SU-DHL-6 (cell line): ENCODE results near the gene IFIT3.
"Not testable (repeated sequence)": the region's sequence is repeated elsewhere in the genome, so short reads cannot be mapped to it uniquely, and the experiment has no call there.

Experiments used
- CTCF ChIP-seq: fragments of 200-600 bp; sonication (generic); IDR thresholded peaks from one replicate; pipeline ENCODE4 v1.5.1; 2017; ENCODE audit warnings: antibody characterized with exemption, mild to moderate bottlenecking, low read length, moderate library complexity; ENCODE audit not compliant: insufficient read depth, poor library complexity, severe bottlenecking
- EZH2phosphoT487 ChIP-seq: fragments of 200-600 bp; sonication (generic), shearing (Covaris generic); conservative IDR thresholded peaks from 2 replicates; pipeline ENCODE4 v1.6.1; 2018; ENCODE audit warnings: mild to moderate bottlenecking, antibody characterized with exemption, low read length, moderate library complexity, mixed read lengths

DNA sequence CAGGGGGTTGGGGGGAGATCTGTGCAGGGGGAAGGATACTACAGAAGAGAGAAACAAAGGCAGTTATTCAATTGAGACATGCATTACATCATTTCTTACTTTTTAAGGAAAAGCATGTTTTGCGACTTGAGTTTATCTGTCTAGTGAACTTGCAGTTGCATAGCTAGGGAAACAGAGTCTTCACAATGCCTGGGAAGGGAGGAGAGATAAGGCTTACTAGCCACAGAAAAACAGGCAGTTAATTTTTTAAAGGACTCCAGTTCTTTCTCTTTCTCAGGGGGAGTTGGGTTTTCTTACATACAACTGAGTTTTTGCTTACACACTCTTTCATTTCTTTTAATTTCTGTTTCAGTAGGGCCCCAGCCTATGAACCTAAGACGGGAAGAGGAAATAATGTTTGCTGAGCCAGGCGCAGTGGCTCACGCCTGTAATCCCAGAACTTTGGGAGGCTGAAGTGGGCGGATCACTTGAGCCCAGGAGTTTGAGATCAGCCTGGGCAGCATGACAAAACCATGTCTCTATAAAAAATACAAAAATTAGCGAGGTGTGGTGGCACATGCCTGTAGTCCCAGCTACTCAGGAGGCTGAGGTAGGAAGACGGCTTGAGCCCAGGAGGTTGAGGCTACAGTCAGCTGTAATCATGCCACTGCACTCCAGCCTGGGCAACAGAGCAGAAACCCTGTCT, 23.0 kb downstream of the IFIT3 start:
- not testable (repeated sequence) for TF ChIP-seq CTCF, EZH2phosphoT487
